Retina (tissue), 1 donor: ENCODE measurements around the gene GAPT.
"Not testable (repeated sequence)": the region's sequence is repeated elsewhere in the genome, so short reads cannot be mapped to it uniquely, and the experiment has no call there.

ENCODE experiments used
- DNase-seq: peaks from one replicate; pipeline ENCODE4 v3.0.0-alpha.2; 2016

GAPT gene

GRCh38 chr5:58505971-58506640 is 14.9 kb downstream of the GAPT start:
- DNase-seq: no peak

- no peak for DNase-seq
These were observed 16.5 kb downstream of the GAPT start for GRCh38 chr5:58507715-58508114.

- DNase-seq: no peak
These were observed 26.0 kb downstream of the GAPT start for GRCh38 chr5:58517198-58517597.

GRCh38 chr5:58523956-58524355 is 32.7 kb downstream of the GAPT start:
- DNase-seq: no peak

GRCh38 chr5:58524571-58524970 is 33.3 kb downstream of the GAPT start:
- no peak for DNase-seq

GRCh38 chr5:58530942-58531490 is 39.8 kb downstream of the GAPT start:
- no peak for DNase-seq

- DNase-seq: not testable (repeated sequence)
These were observed 50.7 kb downstream of the GAPT start for GRCh38 chr5:58541935-58542334.

GRCh38 chr5:58542709-58543108 is 51.5 kb downstream of the GAPT start:
- DNase-seq: no peak

- no peak for DNase-seq
These were observed 52.5 kb downstream of the GAPT start for GRCh38 chr5:58543723-58544122.

GRCh38 chr5:58544195-58544594 is 53.0 kb downstream of the GAPT start:
- DNase-seq: no peak

GRCh38 chr5:58544926-58545325 is 53.7 kb downstream of the GAPT start:
- no peak for DNase-seq

GRCh38 chr5:58545912-58546311 is 54.7 kb downstream of the GAPT start:
- DNase-seq: no peak
